ENCODE measurements around the gene KIF26B. TPM values are rescaled to one million over a fixed set of nuclear protein-coding genes. Genes with fewer than 3 reads are reported as not detected.

Gene KIF26B
- total and polyA plus RNA-seq, 2 of the 4 experiments (the other 2 are of a cell fraction) = 0.53 to 0.54 TPM

DNA sequence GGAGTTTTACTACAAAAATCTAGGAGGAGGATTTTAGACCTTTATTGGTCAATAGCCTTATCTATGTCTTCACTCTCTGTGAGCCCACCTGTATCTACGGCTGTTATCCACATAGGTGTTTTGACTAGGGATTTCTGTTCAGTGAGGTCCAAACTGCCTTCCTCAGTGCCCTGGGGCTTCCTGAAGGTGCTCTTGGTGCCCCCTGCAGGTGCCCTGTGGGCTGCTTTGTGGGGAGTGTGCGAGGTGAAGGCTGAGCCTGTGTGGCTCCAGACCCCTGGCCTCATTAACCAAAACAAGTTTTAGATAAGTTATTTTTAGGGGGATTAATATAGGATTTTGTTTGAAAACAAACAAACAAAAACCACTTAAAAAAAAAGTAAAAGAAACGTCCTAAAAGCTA, 122.5 kb downstream of the KIF26B start:
- Histone ChIP-seq H2BK20ac (ENCODE audit: low read depth, low read length) (no peak overlapping the region), H4K5ac (ENCODE audit: low read depth, low read length) (no peak overlapping the region), H3K4me2 (ENCODE audit: low read depth, low read length) (no peak overlapping the region), H4K20me1 (ENCODE audit: insufficient read depth, low read length) (no peaks in the 10 kb centered on the region), H3K27ac (ENCODE audit: insufficient read depth, low read length) (no peak overlapping the region), H4K91ac (ENCODE audit: insufficient read depth, low read depth, low read length) (no peak overlapping the region), H3K14ac (replicated peaks; ENCODE audit: low read depth, low read length) (no peak overlapping the region), H3K79me1 (ENCODE audit: low read depth in 1 of 2, low read length in 2 of 2) (no peaks in the 10 kb centered on the region), H2AK5ac (ENCODE audit: low read depth, low read length) (no peak overlapping the region), H2BK15ac (ENCODE audit: low read depth, low read length) (no peak overlapping the region), H3K23ac (ENCODE audit: low read depth, low read length) (no peak overlapping the region), H3K9me3 (ENCODE audit: control insufficient read depth, insufficient read depth, low read length) (no peaks in the 10 kb centered on the region), H2AK9ac (replicated peaks; ENCODE audit: low read depth, low read length, poor library complexity) (no peak overlapping the region), H3K4me1 (ENCODE audit: control insufficient read depth, insufficient read depth, low read length) (no peaks in the 10 kb centered on the region), H3K9me1 (ENCODE audit: insufficient read depth, low read length) (no peaks in the 10 kb centered on the region), H3K4ac (ENCODE audit: low read depth, low read length) (no peak overlapping the region), H2BK120ac (ENCODE audit: low read depth, low read length) (no peak overlapping the region), H3K18ac (ENCODE audit: low read depth, low read length) (no peak overlapping the region), H3K9ac (ENCODE audit: low read depth, low read length) (no peak overlapping the region), H4K8ac (ENCODE audit: low read depth in 2 of 2, low read length in 2 of 2) (no peak overlapping the region), H3K4me3 (ENCODE audit: insufficient read depth, low read depth, low read length) (no peak overlapping the region), H2BK5ac (ENCODE audit: low read depth, low read length, poor library complexity, severe bottlenecking) (no peak overlapping the region), H3K27me3 (ENCODE audit: control insufficient read depth, insufficient read depth, low read length) (no peaks in the 10 kb centered on the region), H3K36me3 (ENCODE audit: control insufficient read depth, insufficient read depth, low read length) (no peaks in the 10 kb centered on the region), H2AFZ (replicated peaks; ENCODE audit: low read length, poor library complexity) (no peak overlapping the region), H3K56ac (ENCODE audit: extremely low read depth, insufficient read depth, low read length) (no peak overlapping the region)
- no CpG with 5 or more reads among the region's 3 CpGs for WGBS, 2 experiments (ENCODE audit: extremely low coverage in 2 of 2, insufficient read length in 1 of 2)
- no TSS peak for BruUV-seq (replicated peaks)
- no peak for TF ChIP-seq NFE2L2 (IDR thresholded peaks at IDR 0.05; ENCODE audit: low read depth, low read length)
- no peak for TF ChIP-seq SMC3 (IDR thresholded peaks at IDR 0.05; ENCODE audit: low read depth, low read length)
- TF ChIP-seq, protein P1, sequence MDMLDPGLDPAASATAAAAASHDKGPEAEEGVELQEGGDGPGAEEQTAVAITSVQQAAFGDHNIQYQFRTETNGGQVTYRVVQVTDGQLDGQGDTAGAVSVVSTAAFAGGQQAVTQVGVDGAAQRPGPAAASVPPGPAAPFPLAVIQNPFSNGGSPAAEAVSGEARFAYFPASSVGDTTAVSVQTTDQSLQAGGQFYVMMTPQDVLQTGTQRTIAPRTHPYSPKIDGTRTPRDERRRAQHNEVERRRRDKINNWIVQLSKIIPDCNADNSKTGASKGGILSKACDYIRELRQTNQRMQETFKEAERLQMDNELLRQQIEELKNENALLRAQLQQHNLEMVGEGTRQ (IDR thresholded peaks at IDR 0.05; ENCODE audit: low read depth, low read length) = no peak
- no peak for TF ChIP-seq RAD21 (IDR thresholded peaks at IDR 0.05; ENCODE audit: low read length)
- no peak for TF ChIP-seq RFX5 (IDR thresholded peaks at IDR 0.05; ENCODE audit: low read depth, low read length)
- no peak for TF ChIP-seq BHLHE40 (IDR thresholded peaks at IDR 0.05; ENCODE audit: low read depth, low read length)
- no peak for TF ChIP-seq MAFK (IDR thresholded peaks at IDR 0.05; ENCODE audit: low read depth, low read length)
- no peak for TF ChIP-seq MAZ (IDR thresholded peaks at IDR 0.05; ENCODE audit: borderline replicate concordance, low read depth, low read length)
- no peak for TF ChIP-seq POLR2A (IDR thresholded peaks at IDR 0.05; ENCODE audit: low read depth, low read length)
- no peak for TF ChIP-seq CHD1 (IDR thresholded peaks at IDR 0.05; ENCODE audit: low read depth, low read length)
- TF ChIP-seq, protein P2, sequence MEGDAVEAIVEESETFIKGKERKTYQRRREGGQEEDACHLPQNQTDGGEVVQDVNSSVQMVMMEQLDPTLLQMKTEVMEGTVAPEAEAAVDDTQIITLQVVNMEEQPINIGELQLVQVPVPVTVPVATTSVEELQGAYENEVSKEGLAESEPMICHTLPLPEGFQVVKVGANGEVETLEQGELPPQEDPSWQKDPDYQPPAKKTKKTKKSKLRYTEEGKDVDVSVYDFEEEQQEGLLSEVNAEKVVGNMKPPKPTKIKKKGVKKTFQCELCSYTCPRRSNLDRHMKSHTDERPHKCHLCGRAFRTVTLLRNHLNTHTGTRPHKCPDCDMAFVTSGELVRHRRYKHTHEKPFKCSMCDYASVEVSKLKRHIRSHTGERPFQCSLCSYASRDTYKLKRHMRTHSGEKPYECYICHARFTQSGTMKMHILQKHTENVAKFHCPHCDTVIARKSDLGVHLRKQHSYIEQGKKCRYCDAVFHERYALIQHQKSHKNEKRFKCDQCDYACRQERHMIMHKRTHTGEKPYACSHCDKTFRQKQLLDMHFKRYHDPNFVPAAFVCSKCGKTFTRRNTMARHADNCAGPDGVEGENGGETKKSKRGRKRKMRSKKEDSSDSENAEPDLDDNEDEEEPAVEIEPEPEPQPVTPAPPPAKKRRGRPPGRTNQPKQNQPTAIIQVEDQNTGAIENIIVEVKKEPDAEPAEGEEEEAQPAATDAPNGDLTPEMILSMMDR (conservative IDR thresholded peaks at IDR 0.05; ENCODE audit: low read depth, low read length) = no peak
- TF ChIP-seq, protein P3, sequence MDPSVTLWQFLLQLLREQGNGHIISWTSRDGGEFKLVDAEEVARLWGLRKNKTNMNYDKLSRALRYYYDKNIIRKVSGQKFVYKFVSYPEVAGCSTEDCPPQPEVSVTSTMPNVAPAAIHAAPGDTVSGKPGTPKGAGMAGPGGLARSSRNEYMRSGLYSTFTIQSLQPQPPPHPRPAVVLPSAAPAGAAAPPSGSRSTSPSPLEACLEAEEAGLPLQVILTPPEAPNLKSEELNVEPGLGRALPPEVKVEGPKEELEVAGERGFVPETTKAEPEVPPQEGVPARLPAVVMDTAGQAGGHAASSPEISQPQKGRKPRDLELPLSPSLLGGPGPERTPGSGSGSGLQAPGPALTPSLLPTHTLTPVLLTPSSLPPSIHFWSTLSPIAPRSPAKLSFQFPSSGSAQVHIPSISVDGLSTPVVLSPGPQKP (IDR thresholded peaks at IDR 0.05; ENCODE audit: borderline replicate concordance, low read depth, low read length) = no peak
- TF ChIP-seq MXI1 (IDR thresholded peaks at IDR 0.05; ENCODE audit: borderline replicate concordance, low read depth, low read length) = no peak
- no peak for TF ChIP-seq RCOR1 (IDR thresholded peaks at IDR 0.05; ENCODE audit: insufficient replicate concordance, low read length)
- no peak for TF ChIP-seq CEBPB (IDR thresholded peaks at IDR 0.05; ENCODE audit: low read depth, low read length)
- TF ChIP-seq FOS (IDR thresholded peaks at IDR 0.05; ENCODE audit: low read depth, low read length) = no peak
- POLR2A ChIA-PET (ENCODE audit: unreplicated experiment) = no interaction called here
- in situ Hi-C loops (cut with MboI; ENCODE audit: low sequenced_read_pairs) (no loop called here), dilution Hi-C loops (cut with HindIII; ENCODE audit: low sequenced_read_pairs, unreplicated experiment) (no loop called here), intact Hi-C loops (cut with micrococcal nuclease) (no loop called here)
- CTCF ChIA-PET = no interaction called here
- DNase-seq (no peak), ATAC-seq (ENCODE audit: low read depth) (no peak)

Data from IMR-90 (cell line).